ENCODE measurements around the gene NELL2.

GRCh38 chr12:44858226-44858855 is 17.8 kb downstream of the NELL2 start:
- no peak for TF ChIP-seq EZH2 (IDR thresholded peaks at IDR 0.05; ENCODE audit: low read length, unreplicated experiment)
- no peak for TF ChIP-seq CTCF (conservative IDR thresholded peaks at IDR 0.05; ENCODE audit: low read depth, low read length)
